CD4-positive, alpha-beta T cell treated with Interleukin-15 for 1 hour (primary cell): ENCODE results near the gene SLC35G3.
"Not testable (repeated sequence)": the region's sequence is repeated elsewhere in the genome, so short reads cannot be mapped to it uniquely, and the experiment has no call there.

Experiments used
- DNase-seq: peaks from one replicate; pipeline ENCODE4 v3.0.0-alpha.2; 2020

SLC35G3 gene

DNA sequence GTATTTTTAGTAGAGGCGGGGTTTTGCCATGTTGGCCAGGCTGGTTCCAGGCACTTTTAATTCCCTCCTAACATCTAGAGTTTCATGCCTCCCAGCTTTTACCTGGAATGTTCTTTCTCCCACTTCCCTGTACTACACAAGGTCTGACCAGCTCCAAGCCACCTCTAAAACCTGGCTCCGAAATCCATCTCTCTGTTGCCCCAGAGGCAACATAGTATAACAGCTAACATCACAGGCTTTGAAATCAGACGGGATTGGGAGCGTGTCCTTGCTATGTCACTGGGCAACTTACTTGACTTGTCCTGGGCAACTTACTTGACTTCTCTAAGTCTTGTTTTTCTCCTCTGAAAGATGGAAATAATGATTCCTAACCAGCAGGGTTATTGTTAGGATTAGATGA is 31.4 kb downstream of the SLC35G3 start:
- no peak for DNase-seq

GRCh38 chr17:35161281-35161761 is 32.9 kb downstream of the SLC35G3 start:
- no peak for DNase-seq

DNA sequence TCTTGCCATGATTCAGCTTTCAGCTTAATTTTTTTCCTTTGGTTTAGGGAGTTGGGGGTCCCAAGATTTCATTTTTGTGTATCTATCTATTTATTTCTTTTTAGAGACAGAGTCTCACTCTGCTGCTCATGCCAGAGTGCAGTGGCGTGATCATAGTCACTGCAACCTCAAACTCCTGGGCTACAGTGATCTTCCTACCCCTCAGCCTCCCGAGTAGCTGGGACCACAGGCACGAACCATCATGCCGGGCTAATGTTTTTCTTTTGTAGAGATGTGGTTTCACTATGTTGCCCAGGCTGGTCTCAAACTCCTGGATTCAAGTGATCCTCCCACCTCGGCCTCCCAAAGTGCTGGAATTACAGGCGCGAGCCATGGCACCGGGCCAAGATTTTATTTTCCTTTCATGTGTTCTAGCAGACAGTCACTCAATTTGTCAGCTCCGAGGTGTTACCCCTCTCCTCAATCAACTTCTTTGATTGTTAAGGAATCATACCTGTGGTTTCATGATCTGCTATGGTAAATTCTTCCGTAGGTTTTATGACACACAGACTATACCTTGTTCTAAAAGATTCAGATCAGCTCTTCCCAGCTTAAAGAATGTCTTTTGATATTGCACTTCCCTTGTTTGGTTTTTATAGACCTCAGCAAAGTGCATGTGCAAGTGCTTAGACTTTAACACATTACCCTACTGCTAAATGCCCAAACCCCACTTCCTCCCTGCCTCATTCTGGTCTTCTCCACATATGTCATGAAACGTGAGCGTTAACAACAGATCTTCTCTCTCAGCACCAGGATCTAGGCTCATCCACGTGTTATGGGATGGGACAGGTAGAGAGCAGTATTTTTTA is 33.6 kb downstream of the SLC35G3 start:
- DNase-seq: no peak

- DNase-seq: no peak
Measured at GRCh38 chr17:35159940-35160339, 34.3 kb downstream of the SLC35G3 start.

DNA sequence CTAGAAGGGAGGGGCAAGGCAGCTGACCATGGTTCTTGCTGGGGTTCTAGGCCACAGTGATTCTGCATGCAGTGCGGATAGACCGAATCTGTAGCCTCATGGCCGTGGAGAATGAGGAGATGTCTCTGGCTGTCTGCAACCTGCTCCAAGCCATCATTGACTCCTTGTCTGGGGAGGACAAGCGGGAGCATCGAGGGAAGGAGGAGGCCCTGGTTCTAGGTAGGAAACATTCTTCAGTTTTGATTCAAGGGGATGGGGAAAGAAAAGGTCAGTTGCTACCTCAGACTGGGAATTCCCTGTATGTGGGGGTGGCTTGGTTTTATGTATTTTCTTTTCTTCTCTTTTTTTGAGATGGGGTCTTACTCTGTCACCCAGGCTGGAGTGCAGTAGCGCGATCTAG is 38.9 kb downstream of the SLC35G3 start:
- no peak for DNase-seq

DNA sequence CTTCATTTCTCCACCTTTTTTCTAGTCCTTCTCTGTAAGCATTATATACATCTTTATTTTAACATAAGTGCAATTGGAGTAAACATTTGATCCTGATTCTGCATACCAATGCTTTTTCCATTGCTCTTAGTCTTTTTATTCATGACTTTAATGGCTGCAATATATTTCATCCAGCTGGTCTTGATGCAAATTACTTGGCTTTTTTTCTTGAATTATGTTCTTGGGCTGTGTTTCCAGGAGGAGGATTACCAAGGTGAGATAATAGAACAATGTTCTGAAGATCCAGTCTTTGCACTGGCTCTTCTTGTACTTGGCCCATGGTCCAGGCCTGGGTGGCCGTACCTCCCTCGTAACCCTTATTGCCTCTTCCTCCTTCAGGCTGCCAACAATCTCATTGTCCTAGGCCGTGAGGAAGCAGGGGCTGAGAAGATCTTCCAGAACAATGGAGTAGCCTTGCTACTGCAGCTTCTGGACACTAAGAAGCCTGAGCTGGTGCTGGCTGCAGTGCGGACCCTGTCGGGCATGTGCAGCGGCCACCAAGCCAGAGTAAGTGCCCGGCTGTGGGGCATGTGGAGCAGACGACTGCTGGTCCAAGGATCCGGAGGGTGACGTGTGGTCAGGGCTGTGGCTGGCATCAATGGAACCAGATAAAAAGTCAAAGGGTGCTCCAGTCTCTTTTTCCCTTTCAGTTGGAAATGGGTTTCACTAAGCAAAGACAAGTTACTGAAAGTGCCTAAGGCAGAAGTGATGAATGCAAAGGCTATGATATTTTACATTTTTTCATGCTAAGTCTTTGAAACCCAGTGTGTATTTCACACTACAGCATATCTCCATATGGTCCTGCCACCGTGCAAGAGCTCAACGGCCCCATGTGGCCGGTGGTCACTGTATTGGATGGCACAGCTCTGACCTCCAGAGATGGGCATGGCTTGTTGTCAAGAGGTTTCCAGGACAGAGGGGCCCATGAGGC is 39.7 kb downstream of the SLC35G3 start:
- no peak for DNase-seq

GRCh38 chr17:35152421-35153140 is 41.6 kb downstream of the SLC35G3 start:
- DNase-seq: no peak

GRCh38 chr17:35151080-35151479 is 43.1 kb downstream of the SLC35G3 start:
- DNase-seq: not testable (repeated sequence)

GRCh38 chr17:35149941-35150340 is 44.3 kb downstream of the SLC35G3 start:
- DNase-seq: no peak

GRCh38 chr17:35148144-35148543 is 46.0 kb downstream of the SLC35G3 start:
- DNase-seq: no peak

GRCh38 chr17:35147375-35147905 is 46.8 kb downstream of the SLC35G3 start, which contains the start of gene UNC45B:
Gene UNC45B (plus strand): TSS chr17:35147817. CDS start chr17:35148264, 447 bp downstream.
- no peak for DNase-seq

- DNase-seq: no peak
Measured at GRCh38 chr17:35146214-35146833, 47.9 kb downstream of the SLC35G3 start.

- no peak for DNase-seq
Measured at GRCh38 chr17:35144840-35145239, 49.4 kb downstream of the SLC35G3 start.
